Stimulated activated CD4-positive, alpha-beta T cell treated with anti-CD3 and anti-CD28 coated beads, TNF-alpha, amount 100 ng/mL, for 1 hour (primary cell): Measurements from ENCODE around the gene TMEM259.
A peak's percentile ranks its signal among the peaks of the same experiment; 100 is the strongest.

Experiments used
- DNase-seq, 3 donors: peaks; one replicate each; pipeline ENCODE4 v3.0.0-alpha.2; 2020; ENCODE audit warnings: low read depth in 3 of 3, low spot score in 1 of 3

Gene TMEM259

GRCh38 chr19:1004803-1005664 lies 15.9 kb downstream of the TMEM259 start:
- DNase-seq: no peak

GRCh38 chr19:1004204-1004802 lies 16.6 kb downstream of the TMEM259 start:
- no peak for DNase-seq

GRCh38 chr19:1003283-1003682 lies 17.6 kb downstream of the TMEM259 start:
- DNase-seq: no peak

DNA sequence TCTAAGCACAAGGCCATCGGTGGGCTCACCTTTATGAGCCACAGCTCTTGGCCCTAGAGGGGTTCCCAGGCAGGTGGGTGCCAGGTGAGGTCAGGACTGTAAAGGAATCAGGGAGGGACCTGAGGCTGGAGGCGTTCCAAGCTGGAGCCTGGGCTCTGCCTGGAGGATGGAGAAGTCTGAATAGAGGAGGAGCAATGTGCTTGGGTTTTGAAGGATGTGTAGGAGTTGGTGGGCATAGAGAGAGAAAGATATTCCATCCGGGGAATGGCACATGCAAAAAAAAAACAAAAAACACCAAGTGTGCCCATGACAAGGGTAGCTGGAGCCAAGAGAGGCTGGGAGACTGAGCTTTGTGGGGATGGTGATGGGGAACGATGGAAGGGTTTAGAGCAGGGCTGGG lies 18.3 kb downstream of the TMEM259 start:
- DNase-seq: no peak

GRCh38 chr19:1001538-1002166 lies 19.3 kb downstream of the TMEM259 start:
- peak; percentile 16 to 74 (median 54) for DNase-seq

DNA sequence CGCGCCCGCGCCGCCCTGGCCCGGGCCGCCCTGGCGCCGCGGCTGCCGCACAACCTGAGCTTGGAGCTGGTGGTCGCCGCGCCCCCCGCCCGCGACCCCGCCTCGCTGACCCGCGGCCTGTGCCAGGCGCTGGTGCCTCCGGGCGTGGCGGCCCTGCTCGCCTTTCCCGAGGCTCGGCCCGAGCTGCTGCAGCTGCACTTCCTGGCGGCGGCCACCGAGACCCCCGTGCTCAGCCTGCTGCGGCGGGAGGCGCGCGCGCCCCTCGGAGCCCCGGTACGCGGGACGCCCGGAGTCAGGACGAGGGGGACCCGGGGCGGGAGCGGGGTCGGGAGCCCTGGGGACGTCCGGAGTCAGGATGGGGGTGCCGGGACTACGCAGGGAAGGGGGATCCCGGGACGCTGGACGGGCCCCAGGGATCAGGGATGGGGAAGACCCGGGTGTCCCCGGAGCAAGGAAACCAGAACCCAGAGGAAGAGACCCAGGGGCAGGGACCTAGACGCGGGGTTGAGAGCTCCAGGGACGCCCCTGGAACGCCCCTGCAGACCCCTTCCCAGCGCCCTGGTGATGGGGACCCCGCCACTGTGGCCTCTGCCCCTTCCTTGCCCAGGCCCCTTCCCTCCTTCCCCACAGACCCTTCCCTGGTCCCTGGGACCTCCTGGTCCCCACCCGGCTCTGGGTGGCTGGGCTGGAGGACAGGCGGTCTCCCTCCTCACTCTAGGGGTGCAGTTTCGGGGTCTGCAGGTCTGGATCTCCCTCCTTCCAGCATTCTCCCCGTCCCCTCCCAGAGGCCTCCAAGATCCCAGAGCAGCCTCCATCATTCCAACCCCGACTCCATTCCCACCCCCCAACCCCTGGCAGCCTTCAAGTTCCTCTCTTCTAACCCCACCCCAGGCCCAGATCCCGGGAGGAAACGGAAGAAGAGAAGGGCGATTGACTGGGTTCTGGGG lies 20.1 kb downstream of the TMEM259 start:
- DNase-seq: no peak

GRCh38 chr19:1000095-1000494 lies 20.8 kb downstream of the TMEM259 start, which contains the start of gene GRIN3B:
GRIN3B (plus strand) TSS chr19:1000419; CDS start chr19:1000438, 19 bp downstream.
- DNase-seq: peak in 2 of 3 donors; percentile 29 to 56

- DNase-seq: no peak
These were observed 21.6 kb downstream of the TMEM259 start for GRCh38 chr19:999379-999719.

- no peak for DNase-seq
These were observed 22.9 kb downstream of the TMEM259 start for GRCh38 chr19:998064-998463.

DNA sequence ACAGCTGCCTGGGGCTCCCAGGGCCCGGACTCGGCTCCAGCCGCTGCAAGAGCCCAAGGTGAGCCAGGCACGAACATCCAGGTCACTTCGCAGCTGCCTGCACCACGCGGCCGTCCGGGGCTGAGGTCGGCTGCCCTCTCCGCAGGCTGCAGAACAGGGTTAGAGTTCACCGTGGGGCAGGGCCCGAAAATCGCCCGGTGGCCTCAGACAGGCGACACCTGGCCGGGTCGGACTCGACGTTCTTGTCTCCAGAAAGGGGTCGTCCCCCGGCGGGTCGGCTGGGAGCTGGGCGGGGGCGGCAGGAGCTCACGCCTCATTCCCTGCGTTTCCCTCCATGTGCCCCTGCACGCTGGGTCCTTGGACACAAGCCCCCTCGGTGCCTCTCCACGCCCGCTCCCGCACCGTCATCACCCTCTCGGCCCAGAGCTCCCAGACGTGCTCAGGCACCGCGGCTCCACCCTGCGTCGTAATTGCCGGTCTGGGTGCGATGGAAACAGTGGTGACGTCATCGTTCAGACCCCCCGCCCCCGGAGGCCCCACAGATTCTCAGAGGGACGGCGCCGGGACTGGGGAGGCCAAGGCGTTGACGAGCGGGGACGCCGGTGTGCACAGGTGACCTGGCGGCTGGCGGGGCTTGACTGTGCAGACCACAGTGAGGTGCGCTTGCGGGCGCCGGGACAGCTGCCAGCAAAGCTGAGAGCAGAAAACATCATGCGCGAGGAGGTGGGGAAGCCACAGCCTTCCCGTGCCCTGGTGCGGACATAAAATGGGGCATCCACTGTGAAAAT lies 24.7 kb downstream of the TMEM259 start:
- peak; percentile 42 to 57 (median 55) for DNase-seq

DNA sequence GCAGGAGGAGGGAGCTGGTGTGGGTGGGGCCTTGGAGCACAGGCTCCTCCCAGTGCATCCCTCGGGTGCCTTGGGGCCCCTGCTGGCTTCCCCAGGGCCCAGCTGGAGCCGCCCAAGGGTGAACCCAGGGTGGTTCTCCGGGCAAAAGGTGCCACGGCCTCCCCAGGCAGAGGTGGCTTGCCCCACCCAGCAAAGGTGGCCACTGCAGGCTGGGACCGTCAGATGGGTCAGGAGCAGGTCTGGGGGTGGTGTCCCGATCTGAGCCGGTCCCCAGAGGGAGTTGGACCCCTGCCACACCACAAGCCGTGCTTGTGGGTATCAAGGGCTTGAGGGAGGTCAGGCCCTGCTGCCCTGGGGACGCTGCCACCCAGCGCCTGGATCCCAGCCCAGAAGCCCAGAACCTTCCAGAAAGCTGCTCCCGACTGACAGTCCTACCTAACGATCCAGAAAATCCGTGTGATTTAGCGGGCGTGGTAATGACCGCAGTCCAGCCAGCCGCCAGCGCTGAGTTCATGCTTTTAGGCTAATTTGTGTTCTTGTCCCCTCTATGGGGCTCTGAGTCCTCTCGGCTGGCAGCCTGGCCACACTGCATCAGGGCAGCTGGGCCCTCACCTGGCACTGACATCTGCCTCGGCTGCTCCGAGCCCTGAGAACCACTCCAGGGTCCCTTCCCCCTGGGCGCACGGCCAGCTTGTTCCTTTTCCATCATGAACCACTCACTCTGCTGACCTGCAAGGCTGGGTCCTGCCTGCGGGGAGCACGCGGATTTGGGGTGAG lies 25.7 kb downstream of the TMEM259 start:
- no peak for DNase-seq

DNA sequence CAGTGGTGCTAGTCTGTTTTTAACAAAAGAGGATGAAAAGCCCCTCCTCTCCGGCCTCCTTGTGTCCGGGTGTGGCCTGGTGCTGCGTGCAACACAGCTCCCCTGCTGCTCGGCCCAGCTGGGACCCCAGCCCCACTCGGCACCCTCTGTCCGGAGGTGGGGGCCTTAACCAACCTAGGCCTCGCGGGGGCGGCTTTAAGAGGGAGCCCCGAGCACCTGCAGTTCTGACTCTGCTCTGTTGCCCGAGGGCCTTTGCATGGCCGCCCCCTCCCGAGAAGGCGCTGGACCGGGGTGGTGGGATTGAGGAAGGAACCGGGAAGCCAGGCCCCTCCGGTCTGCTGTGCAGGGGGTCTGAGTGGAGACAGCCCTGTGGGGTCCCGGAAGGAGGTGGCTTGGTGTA lies 26.4 kb downstream of the TMEM259 start:
- DNase-seq: no peak

DNA sequence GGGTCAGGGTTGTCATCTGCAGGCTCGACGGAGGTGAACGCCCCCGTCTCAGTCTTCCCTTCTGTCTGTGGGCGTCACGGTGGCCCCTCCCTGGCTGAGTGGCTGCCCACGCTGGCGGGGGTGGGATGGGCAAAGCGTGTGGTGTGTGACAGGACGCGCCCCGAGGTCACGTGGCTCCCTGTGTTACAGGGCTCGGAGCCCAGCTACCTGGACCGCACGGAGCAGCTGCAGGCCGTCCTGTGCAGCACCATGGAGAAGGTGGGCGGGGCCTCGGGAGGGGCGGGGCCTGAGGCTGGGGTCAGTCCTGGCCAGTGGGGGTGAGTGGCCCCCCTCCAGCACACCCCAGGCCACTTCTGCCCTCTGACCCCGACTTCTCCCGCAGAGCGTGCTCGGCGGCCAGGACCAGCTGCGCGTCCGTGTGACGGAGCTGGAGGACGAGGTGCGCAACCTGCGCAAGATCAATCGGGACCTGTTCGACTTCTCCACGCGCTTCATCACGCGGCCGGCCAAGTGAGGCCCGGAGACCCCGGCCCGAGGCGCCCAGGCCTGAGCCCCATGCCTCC lies 27.0 kb downstream of the TMEM259 start:
- no peak for DNase-seq

DNA sequence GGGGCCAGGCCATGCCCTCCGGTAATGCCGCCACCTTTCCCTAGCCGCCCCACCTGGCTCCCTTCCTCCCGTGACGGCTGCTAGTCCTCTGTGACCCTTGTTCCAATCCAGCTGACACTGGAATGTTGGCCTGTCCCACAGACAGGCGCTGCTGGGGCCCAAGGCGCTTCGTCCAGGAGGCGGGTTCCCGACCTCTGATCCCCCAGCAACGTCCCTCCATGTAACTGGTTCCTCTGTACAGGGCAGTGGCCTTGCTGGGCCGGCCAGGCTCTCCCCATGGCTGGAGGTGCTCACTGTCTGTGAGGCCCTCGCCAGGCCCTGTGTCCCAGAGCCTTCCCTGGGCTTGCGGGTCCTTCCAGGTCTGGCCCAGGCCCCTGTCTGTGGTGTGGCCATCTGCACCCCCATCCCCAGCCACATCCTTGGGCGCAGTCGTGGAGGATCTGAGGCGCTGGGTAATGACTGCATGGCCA lies 27.5 kb downstream of the TMEM259 start:
- DNase-seq: no peak

GRCh38 chr19:992670-993055 lies 28.3 kb downstream of the TMEM259 start:
- DNase-seq: no peak

DNA sequence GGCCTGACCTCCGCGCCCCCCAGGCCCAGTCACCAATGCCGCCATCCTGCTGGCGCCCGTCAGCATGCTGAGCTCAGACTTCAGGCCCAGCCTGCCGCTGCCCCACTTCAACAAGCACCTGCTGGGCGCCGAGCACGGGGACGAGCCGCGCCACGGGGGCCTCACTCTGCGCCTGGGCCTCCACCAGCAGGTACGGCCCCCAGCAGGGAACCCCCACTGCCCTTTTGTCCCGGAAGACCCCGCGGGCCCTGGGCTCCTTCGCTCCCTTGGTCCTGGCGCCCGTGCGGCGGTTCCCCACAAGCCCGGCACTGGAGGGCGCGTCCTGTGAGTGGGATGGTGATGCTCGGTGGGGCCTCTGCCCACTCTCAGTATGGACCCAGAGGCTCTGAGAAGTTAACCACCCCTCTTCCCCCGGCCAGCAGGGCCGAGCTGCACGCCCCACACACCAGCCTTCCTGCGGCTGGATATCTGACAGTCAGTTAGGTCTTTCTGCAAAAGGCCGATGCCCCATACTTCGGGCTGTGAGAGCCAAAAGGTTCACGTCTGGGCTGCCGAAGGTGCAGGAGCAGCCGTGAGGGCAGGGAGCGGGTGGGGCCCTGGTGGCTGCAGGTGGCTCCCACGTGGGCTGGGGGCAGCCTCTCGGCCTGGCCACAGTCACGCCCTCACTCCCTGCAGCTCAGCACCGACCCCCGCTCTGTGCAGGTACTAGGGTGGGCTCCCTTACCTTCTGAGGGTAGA lies 28.8 kb downstream of the TMEM259 start:
- DNase-seq: no peak

GRCh38 chr19:991174-991931 lies 29.6 kb downstream of the TMEM259 start:
- peak in 2 of 3 donors; percentile 20 to 52 for DNase-seq

GRCh38 chr19:990746-991145 lies 30.2 kb downstream of the TMEM259 start:
- no peak for DNase-seq
